Endothelial cell of umbilical vein (primary cell): ENCODE results near the gene PTH1R. TPM values are rescaled to one million over a fixed set of nuclear protein-coding genes. Genes with fewer than 3 reads are reported as not detected.
A peak's percentile ranks its signal among the peaks of the same experiment; 100 is the strongest.

Experiments used
- BruUV-seq: library from RNA; stranded (reverse); fragments of 400-500 nt; replicated peaks from 2 replicates; lab custom pipeline; 2021; lab: Mats Ljungman, UMichigan
- CTCF ChIA-PET: fragments of 300-600, 350-600 bp; sonication (Branson Sonifier 250); formaldehyde crosslinking; loops from one replicate; lab custom pipeline; 2021; ENCODE audit warnings: antibody characterized with exemption, inconsistent platforms; lab: Charles Lee
- POLR2A ChIA-PET: fragments of 300-600, 350-600 bp; sonication (Branson Sonifier 250); formaldehyde crosslinking; loops from one replicate; lab custom pipeline; 2021; ENCODE audit warnings: antibody characterized with exemption, inconsistent platforms; lab: Charles Lee
- DNase-seq: peaks from one replicate; pipeline ENCODE4 v3.0.0-alpha.2; 2011; ENCODE audit warnings: low read depth, low spot score
- FAIRE-seq: peaks from 2 replicates; lab custom pipeline; 2011; peaks lifted over from hg19 to GRCh38; lab: Jason Lieb, UNC
- H2AFZ ChIP-seq: 2 replicates; pipeline ENCODE4 v1.6.0; 2012; ENCODE audit warnings: low read depth, low read length, control low read depth, inconsistent platforms
- H3K27ac ChIP-seq: 2 replicates; pipeline ENCODE4 v1.5.1; 2011; ENCODE audit warnings: low read depth, mild to moderate bottlenecking, control low read depth, low read length, moderate library complexity; ENCODE audit not compliant: insufficient read depth
- H3K27me3 ChIP-seq, 2 experiments: 2 replicates each; pipeline versions ENCODE4 v1.6.0 to v1.6.1; 2011; ENCODE audit warnings: low read length in 2 of 2, mixed read lengths in 1 of 2; ENCODE audit not compliant: control insufficient read depth in 2 of 2, insufficient read depth in 2 of 2
- H3K36me3 ChIP-seq, 2 experiments: 2 replicates in 1 of 2; 3 replicates in 1 of 2; pipeline ENCODE4 v1.5.1; 2011; ENCODE audit warnings: low read length in 2 of 2, mild to moderate bottlenecking in 1 of 2, moderate library complexity in 1 of 2; ENCODE audit not compliant: control insufficient read depth in 2 of 2, insufficient read depth in 2 of 2; ENCODE audit errors: extremely low read depth in 1 of 2
- H3K4me1 ChIP-seq: 3 replicates; pipeline ENCODE4 v1.5.1; 2011; ENCODE audit warnings: mild to moderate bottlenecking, low read length; ENCODE audit not compliant: control insufficient read depth, insufficient read depth; ENCODE audit errors: extremely low read depth
- H3K4me2 ChIP-seq: 2 replicates; pipeline ENCODE4 v1.6.1; 2011; ENCODE audit warnings: low read length, control low read depth, mixed read lengths; ENCODE audit not compliant: insufficient read depth
- H3K4me3 ChIP-seq, 3 experiments: fragments of 200-600 bp in 1 of 3; sonication (generic), shearing (Covaris generic) in 1 of 3; replicated peaks in 1 of 3; 2 replicates each; pipeline ENCODE4 v1.5.1; 2011 to 2016; ENCODE audit warnings: control low read depth in 3 of 3, low read length in 3 of 3, mild to moderate bottlenecking in 2 of 3, inconsistent platforms in 1 of 3, low read depth in 1 of 3, moderate library complexity in 1 of 3; ENCODE audit not compliant: insufficient read depth in 1 of 3
- H3K79me2 ChIP-seq: 2 replicates; pipeline ENCODE4 v1.6.0; 2012; ENCODE audit warnings: low read length, inconsistent platforms; ENCODE audit not compliant: control insufficient read depth, insufficient read depth
- H3K9ac ChIP-seq: replicated peaks from 2 replicates; pipeline ENCODE3; 2011; ENCODE audit warnings: low read length, control low read depth; ENCODE audit not compliant: insufficient read depth; ENCODE audit errors: extremely low read depth
- H3K9me1 ChIP-seq: replicated peaks from 3 replicates; pipeline ENCODE4 v1.6.0; 2011; ENCODE audit warnings: mild to moderate bottlenecking, low read length; ENCODE audit not compliant: control insufficient read depth, insufficient read depth; ENCODE audit errors: extremely low read depth
- H3K9me3 ChIP-seq: replicated peaks from 2 replicates; pipeline ENCODE4 v1.5.1; 2012; ENCODE audit warnings: low read length, inconsistent platforms; ENCODE audit not compliant: control insufficient read depth, insufficient read depth
- H4K20me1 ChIP-seq: replicated peaks from 2 replicates; pipeline ENCODE3; 2011; ENCODE audit warnings: mild to moderate bottlenecking, low read length; ENCODE audit not compliant: control insufficient read depth, insufficient read depth; ENCODE audit errors: extremely low read depth
- CTCF ChIP-seq, 2 donors: IDR thresholded peaks; 1 replicate in 1 of 2; 2 replicates in 1 of 2; pipeline ENCODE4 v1.5.1; 2011; ENCODE audit warnings: low read length in 2 of 2, mild to moderate bottlenecking in 2 of 2, moderate library complexity in 2 of 2, control low read depth in 1 of 2, inconsistent platforms in 1 of 2, low read depth in 1 of 2; ENCODE audit not compliant: insufficient read depth in 1 of 2; ENCODE audit errors: extremely low read depth in 1 of 2
- GATA2 ChIP-seq: IDR thresholded peaks from 2 replicates; pipeline ENCODE4 v1.7.0; 2011; ENCODE audit warnings: low read depth, mild to moderate bottlenecking, moderate library complexity, mixed read lengths, low read length; ENCODE audit not compliant: insufficient read length, insufficient read depth
- MAX ChIP-seq: IDR thresholded peaks from 2 replicates; pipeline ENCODE4 v1.6.1; 2011; ENCODE audit not compliant: insufficient read depth, insufficient read length
- dilution Hi-C: fragments of 300-500 bp; cut with MboI; formaldehyde crosslinking; loops from one replicate; pipeline ENCODE4 v1.15.0; 2019; ENCODE audit warnings: low sequenced_read_pairs; ENCODE audit not compliant: extremely low pct_ligation_motif_present
- intact Hi-C: fragments of 100-400 bp; cut with micrococcal nuclease; formaldehyde crosslinking; loops from one replicate; pipeline ENCODE4 v1.10.0; 2022
- polyA plus RNA-seq, 4 experiments: library from polyadenylated mRNA; depleted of rRNA in 3 of 4; stranded (reverse) in 3 of 4; unstranded in 1 of 4; fragments of >200 nt; gene quantifications; 2 replicates each; pipeline versions ENCODE4 v1.2.1 to v1.2.3, GENCODE V29; 2011 to 2012; ENCODE audit warnings: missing spikeins in 1 of 4
- total RNA-seq: library from RNA; stranded (reverse); gene quantifications from 2 replicates; pipeline ENCODE4 v1.2.3, GENCODE V29; 2021

PTH1R gene
- total and polyA plus RNA-seq, 2 donors (not counting 3 experiments of a cell fraction or from before 2014, with no cell fraction given), result 0.08 to 0.46 TPM

- POLR2A ChIA-PET, result no interaction called here
- no peak overlapping the region for H3K9ac ChIP-seq
- H3K4me1 ChIP-seq, result peaks cover 14% of the 10 kb centered on the region
- H2AFZ ChIP-seq, result no peak overlapping the region
- no peaks in the 10 kb centered on the region for H3K36me3 ChIP-seq
- no peaks in the 10 kb centered on the region for H4K20me1 ChIP-seq
- BruUV-seq, result TSS peak; percentile 79
- dilution Hi-C loops (no loop called here), intact Hi-C loops (loop anchor here (1.0 kb wide), 3 partner anchors 45 to 142 kb away; no protein-coding TSS in a partner anchor)
- no peaks in the 10 kb centered on the region for H3K9me3 ChIP-seq
- H3K27me3 ChIP-seq, result peaks cover 2% of the 10 kb centered on the region in 2 experiments
- TF ChIP-seq MAX (no peak), CTCF (IDR thresholded peaks at IDR 0.05; ENCODE audit: extremely low read depth in 1 of 2, insufficient read depth in 1 of 2, low read depth in 1 of 2, low read length in 2 of 2) (no peak), GATA2 (no peak)
- H3K4me3 ChIP-seq, result no peak overlapping the region
- no peaks in the 10 kb centered on the region for H3K9me1 ChIP-seq
- H3K79me2 ChIP-seq, result no peaks in the 10 kb centered on the region
- H3K27ac ChIP-seq, result no peak overlapping the region
- DNase-seq, result no peak
- FAIRE-seq, result no peak
- CTCF ChIA-PET, result interaction anchor here (0.9 to 3.3 kb wide), 11 partner anchors 12 to 152 kb away, joined by 3 to 13 read pairs (median 4); partner anchors contain the start of gene MYL3
- no peak overlapping the region for H3K4me2 ChIP-seq
These were observed 29.8 kb upstream of the PTH1R start for GRCh38 chr3:46847744-46848143.
